Neutrophil (primary cell): ENCODE data around the gene TTLL13.
A peak's percentile ranks its signal among the peaks of the same experiment; 100 is the strongest.

Source experiments
- H3K27ac ChIP-seq: fragments of 200-600 bp; sonication (generic); 2 replicates; pipeline ENCODE4 v1.5.1; 2016; ENCODE audit warnings: mild to moderate bottlenecking, moderate library complexity
- H3K27me3 ChIP-seq: fragments of 200-600 bp; sonication (generic); 2 replicates; pipeline ENCODE4 v1.6.0; 2016; ENCODE audit warnings: mild to moderate bottlenecking
- H3K36me3 ChIP-seq: fragments of 200-600 bp; sonication (generic); 2 replicates; pipeline ENCODE4 v1.5.1; 2017
- H3K4me1 ChIP-seq, 2 experiments: fragments of 200-600 bp in 1 of 2; sonication (generic) in 1 of 2; 1 replicate in 1 of 2; 2 replicates in 1 of 2; pipeline versions ENCODE4 v1.5.1 to v1.6.1; 2013 to 2016; ENCODE audit warnings: low read depth in 1 of 2, low read length in 1 of 2, mild to moderate bottlenecking in 1 of 2, moderate library complexity in 1 of 2; ENCODE audit not compliant: control insufficient read depth in 1 of 2, insufficient read depth in 1 of 2
- H3K4me3 ChIP-seq, 2 experiments: fragments of 200-600 bp in 1 of 2; sonication (generic) in 1 of 2; 1 replicate in 1 of 2; 2 replicates in 1 of 2; pipeline ENCODE4 v1.5.1; 2013 to 2016; ENCODE audit warnings: low read depth in 1 of 2, low read length in 1 of 2, mild to moderate bottlenecking in 1 of 2, moderate library complexity in 1 of 2
- H3K9me3 ChIP-seq: fragments of 200-600 bp; sonication (generic); 2 replicates; pipeline ENCODE4 v1.5.1; 2016
- TF ChIP-seq, protein P1 (sequence below): fragments of 200-600 bp; sonication (generic); IDR thresholded peaks from 2 replicates; pipeline ENCODE4 v1.5.1; 2016; ENCODE audit warnings: antibody characterized with exemption

TTLL13 gene

DNA sequence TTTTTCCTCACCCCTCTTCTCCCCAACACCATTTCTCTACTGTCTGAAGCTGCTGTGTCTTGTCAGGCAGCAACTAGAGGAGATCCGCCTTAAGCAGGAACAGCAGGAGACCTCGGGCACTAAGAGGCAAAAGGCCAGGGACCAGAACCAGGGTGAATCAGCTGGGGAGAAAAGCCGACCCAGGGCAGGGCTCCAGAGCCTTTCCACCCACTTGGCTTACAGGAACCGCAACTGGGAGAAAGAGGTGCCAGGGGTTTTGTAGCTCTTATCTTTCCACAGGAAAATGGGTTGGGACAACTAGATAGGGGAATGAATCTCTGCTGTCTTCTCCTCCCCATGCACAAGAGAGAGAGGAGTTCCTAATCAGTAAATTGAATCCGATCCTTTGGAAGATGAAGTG, 13.1 kb downstream of the TTLL13 start:
- no peaks in the 10 kb centered on the region for H3K9me3 ChIP-seq
- H3K36me3 ChIP-seq, result no peaks in the 10 kb centered on the region
- no peak overlapping the region for H3K27ac ChIP-seq
- no peak overlapping the region for H3K4me3 ChIP-seq
- peaks cover 23 to 27% of the 10 kb centered on the region in 2 experiments for H3K4me1 ChIP-seq
- H3K27me3 ChIP-seq, result no peaks in the 10 kb centered on the region
- TF ChIP-seq, protein P1, sequence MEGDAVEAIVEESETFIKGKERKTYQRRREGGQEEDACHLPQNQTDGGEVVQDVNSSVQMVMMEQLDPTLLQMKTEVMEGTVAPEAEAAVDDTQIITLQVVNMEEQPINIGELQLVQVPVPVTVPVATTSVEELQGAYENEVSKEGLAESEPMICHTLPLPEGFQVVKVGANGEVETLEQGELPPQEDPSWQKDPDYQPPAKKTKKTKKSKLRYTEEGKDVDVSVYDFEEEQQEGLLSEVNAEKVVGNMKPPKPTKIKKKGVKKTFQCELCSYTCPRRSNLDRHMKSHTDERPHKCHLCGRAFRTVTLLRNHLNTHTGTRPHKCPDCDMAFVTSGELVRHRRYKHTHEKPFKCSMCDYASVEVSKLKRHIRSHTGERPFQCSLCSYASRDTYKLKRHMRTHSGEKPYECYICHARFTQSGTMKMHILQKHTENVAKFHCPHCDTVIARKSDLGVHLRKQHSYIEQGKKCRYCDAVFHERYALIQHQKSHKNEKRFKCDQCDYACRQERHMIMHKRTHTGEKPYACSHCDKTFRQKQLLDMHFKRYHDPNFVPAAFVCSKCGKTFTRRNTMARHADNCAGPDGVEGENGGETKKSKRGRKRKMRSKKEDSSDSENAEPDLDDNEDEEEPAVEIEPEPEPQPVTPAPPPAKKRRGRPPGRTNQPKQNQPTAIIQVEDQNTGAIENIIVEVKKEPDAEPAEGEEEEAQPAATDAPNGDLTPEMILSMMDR, result no peak

DNA sequence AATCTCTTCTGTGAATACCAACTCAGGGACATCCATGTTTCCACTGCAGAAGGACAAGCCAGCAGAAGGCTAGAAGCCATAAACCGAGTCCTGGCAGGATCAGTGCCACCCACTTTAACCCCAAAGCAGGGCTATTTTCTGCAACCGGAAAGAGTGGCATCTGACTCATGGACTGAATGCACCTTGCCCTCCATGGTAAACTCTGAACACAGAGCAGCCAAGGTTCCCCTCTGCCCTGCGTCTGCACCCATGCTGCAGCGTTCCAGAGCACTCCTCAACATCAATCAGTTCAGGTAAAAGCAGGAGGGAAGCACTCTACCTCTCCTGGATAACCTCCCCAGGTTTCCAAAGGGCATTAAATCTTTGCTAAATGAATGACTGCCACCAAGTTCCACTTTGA, 15.3 kb downstream of the TTLL13 start:
- TF ChIP-seq, protein P1, result no peak
- Histone ChIP-seq H3K36me3 (no peaks in the 10 kb centered on the region), H3K4me1 (peaks cover 26 to 28% of the 10 kb centered on the region in 2 experiments), H3K9me3 (no peaks in the 10 kb centered on the region), H3K4me3 (peak overlapping the region; percentile 85 to 88), H3K27me3 (no peaks in the 10 kb centered on the region), H3K27ac (peak overlapping the region; percentile 90)

DNA sequence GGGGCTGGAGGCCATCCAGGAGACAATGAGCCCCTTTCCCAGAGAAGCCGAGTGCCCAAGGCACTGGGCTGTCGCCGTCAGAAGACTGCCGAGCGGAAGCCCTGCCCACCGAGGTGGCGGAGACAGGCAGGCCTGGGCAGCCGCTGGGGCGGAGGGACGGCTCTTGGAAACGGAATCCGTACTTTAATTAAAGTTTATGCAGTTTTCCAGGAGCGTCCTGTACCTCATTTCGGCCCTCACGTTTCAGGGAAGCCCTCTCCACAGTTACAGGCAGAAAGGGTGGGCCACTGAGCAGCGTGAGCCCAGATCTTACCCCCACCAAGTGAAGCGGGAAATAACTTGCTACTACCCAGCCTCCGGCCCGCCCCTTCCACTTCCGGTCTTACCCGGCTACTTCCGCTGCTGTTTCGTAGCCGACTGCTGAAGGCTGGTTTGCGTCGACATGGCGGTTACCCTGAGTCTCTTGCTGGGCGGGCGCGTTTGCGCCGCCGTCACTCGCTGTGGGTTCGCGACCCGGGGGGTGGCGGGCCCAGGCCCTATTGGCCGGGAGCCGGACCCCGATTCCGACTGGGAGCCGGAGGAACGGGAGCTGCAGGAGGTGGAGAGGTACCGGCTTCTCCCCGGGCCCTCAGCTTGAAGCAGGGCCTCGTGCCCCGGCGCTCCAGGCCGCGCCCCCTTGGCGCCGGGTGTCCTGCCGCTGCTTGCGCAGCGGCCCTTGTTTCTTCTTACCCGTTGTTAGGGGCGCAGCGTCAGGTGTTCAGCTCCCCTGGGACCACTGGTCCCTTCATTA, 16.1 kb downstream of the TTLL13 start, which contains the start of gene NGRN:
NGRN (plus strand) TSS at position 402 of the 790 bp plus-strand sequence; CDS start at position 443, 41 bp downstream.
- H3K27ac ChIP-seq, result peak within 1 kb of the TSS; percentile 90
- H3K27me3 ChIP-seq, result no peaks in the 10 kb centered on the region
- TF ChIP-seq, protein P1, result no peak
- H3K4me3 ChIP-seq, result peak within 1 kb of the TSS; percentile 85 to 88
- no peaks in the 10 kb centered on the region for H3K9me3 ChIP-seq
- peaks cover 6% of the 10 kb centered on the region for H3K36me3 ChIP-seq
- H3K4me1 ChIP-seq, result peaks cover 26 to 28% of the 10 kb centered on the region in 2 experiments

DNA sequence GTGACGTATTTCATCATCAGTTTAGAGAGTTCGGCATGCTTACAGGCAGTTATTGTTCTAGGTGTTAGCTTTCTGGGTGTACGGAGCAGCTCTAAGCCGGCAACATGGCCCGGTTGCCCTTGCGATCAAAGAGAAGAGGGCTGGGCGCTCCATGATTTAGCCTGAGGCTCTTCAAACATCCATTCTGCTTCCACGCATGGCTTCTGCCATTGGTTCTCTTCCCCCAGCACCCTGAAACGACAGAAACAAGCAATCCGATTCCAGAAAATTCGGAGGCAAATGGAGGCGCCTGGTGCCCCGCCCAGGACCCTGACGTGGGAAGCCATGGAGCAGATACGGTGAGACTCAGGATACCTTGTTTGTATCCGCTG, 16.7 kb downstream of the TTLL13 start:
- Histone ChIP-seq H3K4me1 (peaks cover 26 to 28% of the 10 kb centered on the region in 2 experiments), H3K9me3 (no peaks in the 10 kb centered on the region), H3K27me3 (no peaks in the 10 kb centered on the region), H3K27ac (peak overlapping the region; percentile 90), H3K36me3 (peaks cover 12% of the 10 kb centered on the region), H3K4me3 (peak overlapping the region; percentile 85 to 88)
- TF ChIP-seq, protein P1, result no peak

DNA sequence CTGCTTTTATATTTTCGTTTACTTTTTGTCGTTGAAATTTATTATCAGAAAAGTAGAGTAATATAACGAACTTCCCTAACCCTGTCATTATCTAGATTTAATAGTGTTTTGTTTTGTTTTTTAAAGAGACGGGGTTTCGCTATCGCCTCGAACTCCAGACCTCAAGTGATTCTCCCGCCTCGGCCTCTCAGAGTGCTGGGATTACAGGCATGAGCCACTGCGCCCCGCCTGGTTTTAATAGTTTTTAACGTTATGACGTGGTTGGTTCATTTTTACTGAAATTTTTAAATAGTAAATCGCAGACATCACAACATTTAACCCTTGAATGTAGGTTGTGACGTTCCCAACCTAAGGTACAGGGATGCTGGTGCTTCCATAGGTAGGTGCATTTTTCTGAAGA, 17.1 kb downstream of the TTLL13 start:
- TF ChIP-seq, protein P1, result no peak
- peaks cover 26 to 28% of the 10 kb centered on the region in 2 experiments for H3K4me1 ChIP-seq
- peaks cover 16% of the 10 kb centered on the region for H3K36me3 ChIP-seq
- H3K9me3 ChIP-seq, result no peaks in the 10 kb centered on the region
- H3K4me3 ChIP-seq, result peak overlapping the region; percentile 85 to 88
- H3K27ac ChIP-seq, result peak overlapping the region; percentile 90
- no peaks in the 10 kb centered on the region for H3K27me3 ChIP-seq
